Activated CD8-positive, alpha-beta T cell treated with anti-CD3 and anti-CD28 coated beads, Interleukin-2, amount 10 ng/mL, durations not matched to agents 7 days and 5 days (primary cell): ENCODE measurements around the gene OSBPL7. TPM values are rescaled to one million over a fixed set of nuclear protein-coding genes. Genes with fewer than 3 reads are reported as not detected.

ENCODE experiments used
- ATAC-seq: fragments of 150-1000 bp; cut with Tn5 transposase; one replicate; pipeline ENCODE4 v1.10.0; 2021; ENCODE audit warnings: moderate library complexity
- CTCF ChIA-PET: fragments of 350-600 bp; sonication (Branson Sonifier 250); formaldehyde crosslinking; loops from one replicate; lab custom pipeline; 2021; ENCODE audit warnings: antibody characterized with exemption; lab: Charles Lee
- POLR2A ChIA-PET: fragments of 350-600 bp; sonication (Branson Sonifier 250); formaldehyde crosslinking; loops from one replicate; lab custom pipeline; 2021; ENCODE audit warnings: antibody characterized with exemption; lab: Charles Lee
- DNase-seq: peaks from one replicate; pipeline ENCODE4 v3.0.0-alpha.2; 2020
- H3K27ac Mint-ChIP-seq: one replicate; pipeline ENCODE4 v1.8.0; 2021; ENCODE audit warnings: mild to moderate bottlenecking, mixed read lengths
- H3K27me3 Mint-ChIP-seq: one replicate; pipeline ENCODE4 v1.8.0; 2021; ENCODE audit warnings: low read depth, mixed read lengths
- H3K36me3 Mint-ChIP-seq: one replicate; pipeline ENCODE4 v1.8.0; 2021; ENCODE audit warnings: low read depth, mixed read lengths
- H3K4me1 Mint-ChIP-seq: one replicate; pipeline ENCODE4 v1.8.0; 2021; ENCODE audit warnings: low read depth, mixed read lengths
- H3K4me3 Mint-ChIP-seq: one replicate; pipeline ENCODE4 v1.8.0; 2021; ENCODE audit warnings: mild to moderate bottlenecking, mixed read lengths
- H3K9me3 Mint-ChIP-seq: one replicate; pipeline ENCODE4 v1.8.0; 2022; ENCODE audit warnings: mixed read lengths; ENCODE audit not compliant: insufficient read depth
- total RNA-seq, 2 experiments: library from RNA; stranded (reverse); gene quantifications; one replicate each; pipeline ENCODE4 v1.2.3, GENCODE V29; 2021

Gene OSBPL7
- total RNA-seq, 2 experiments from 2014 or later: 33.0 to 33.6 TPM

DNA sequence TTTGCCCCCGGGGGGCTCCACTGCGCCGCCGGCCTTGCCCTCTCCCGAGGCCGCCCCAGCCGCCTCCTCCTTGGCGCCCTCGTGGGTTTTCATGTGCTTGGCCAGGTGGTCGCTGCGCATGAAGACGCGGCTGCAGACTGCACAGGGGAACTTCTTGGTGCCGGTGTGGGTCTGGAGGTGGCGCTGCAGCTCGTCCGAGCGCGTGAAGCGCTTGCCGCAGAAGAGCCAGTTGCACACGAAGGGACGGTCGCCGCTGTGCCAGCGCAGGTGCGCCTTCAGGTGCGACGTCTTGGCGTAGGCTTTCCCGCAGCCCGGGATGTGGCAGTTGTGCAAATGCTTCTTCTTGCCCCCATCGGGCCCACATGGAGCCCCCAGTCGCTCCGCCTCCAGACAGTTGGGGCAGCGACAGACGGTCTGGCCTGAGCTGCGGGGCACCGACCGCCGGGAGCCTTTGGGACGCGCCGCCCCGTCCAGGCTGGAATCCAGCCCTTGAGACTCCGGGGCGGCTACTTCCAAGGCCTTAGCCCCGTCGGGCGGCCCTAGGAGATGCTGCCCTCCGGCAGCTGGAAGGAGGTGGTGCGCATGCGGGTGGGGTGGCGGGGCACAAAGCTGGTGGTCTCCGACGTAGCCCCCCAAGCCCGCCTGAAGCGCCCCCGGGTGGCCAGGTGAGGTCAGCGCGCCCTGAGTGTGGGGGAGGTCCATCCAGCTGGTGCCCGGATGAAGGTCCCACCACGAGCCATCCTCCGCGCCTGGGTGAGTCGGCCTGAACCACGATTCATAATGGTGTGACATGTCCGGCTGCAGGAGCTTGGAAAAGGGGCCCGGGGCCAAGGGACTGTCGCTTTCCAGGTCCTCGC lies 26.0 kb upstream of the OSBPL7 start:
- POLR2A ChIA-PET: interaction anchor here (0.6 to 1.1 kb wide), 4 partner anchors 16 to 55 kb away, joined by 3 to 4 read pairs (median 3); partner anchors contain the start of genes LRRC46, MRPL10 and SP2
- no peak for ATAC-seq

DNA sequence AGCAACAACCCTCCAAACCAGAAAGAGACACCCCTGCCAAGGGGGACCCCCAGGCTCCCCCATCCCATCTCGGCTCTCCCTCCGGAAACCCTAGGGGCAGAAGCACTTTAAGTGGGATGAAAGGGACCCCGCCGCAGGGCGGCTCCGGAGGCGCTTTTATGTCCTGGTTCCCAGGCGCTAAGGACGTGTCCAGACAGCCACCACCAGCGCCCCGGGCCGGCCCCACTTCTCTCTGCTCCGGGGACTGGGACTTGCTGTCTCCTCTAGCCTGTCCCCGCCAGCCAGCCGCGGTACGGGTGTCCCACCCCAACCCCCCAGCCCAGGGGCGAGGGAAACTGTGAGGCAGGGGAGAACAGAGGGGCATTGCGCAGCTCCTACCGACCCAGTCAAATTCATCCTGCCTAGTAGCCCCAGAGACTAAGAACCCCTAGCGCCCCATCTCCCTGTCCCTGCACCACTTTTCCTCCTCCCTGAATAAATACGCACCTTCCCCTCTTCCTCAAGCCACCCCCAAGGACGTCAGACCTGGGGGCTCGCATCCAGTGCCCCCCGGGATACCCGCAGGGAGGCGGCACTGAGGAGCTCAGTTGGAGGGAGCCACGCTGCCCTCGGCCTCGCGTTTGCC lies 25.2 kb upstream of the OSBPL7 start:
- Mint-ChIP-seq H3K27ac (no peak overlapping the region), H3K27me3 (peaks cover 60% of the 10 kb centered on the region), H3K4me1 (peaks cover 21% of the 10 kb centered on the region), H3K36me3 (no peaks in the 10 kb centered on the region), H3K9me3 (no peaks in the 10 kb centered on the region), H3K4me3 (no peak overlapping the region)
- ChIA-PET POLR2A (interaction anchor here (1.1 kb wide), 1 partner anchor 49 kb away, joined by 4 read pairs; the partner anchor contains the start of gene SP2), CTCF (interaction anchor here (1.2 to 18.7 kb wide), 8 partner anchors 10 to 171 kb away, joined by 3 to 538 read pairs (median 10); partner anchors contain the start of genes CDK5RAP3, LRRC46, MRPL10 and SP2)
- ATAC-seq (no peak), DNase-seq (no peak)

More for the DNA sequence above, 26.0 kb upstream of the OSBPL7 start:
- no peaks in the 10 kb centered on the region for H3K9me3 Mint-ChIP-seq
- CTCF ChIA-PET: interaction anchor here (1.1 to 18.7 kb wide), 10 partner anchors 9 to 233 kb away, joined by 3 to 538 read pairs (median 6); partner anchors contain the start of genes CDK5RAP3, LRRC46, MRPL10 and SP2
- H3K27ac Mint-ChIP-seq: no peak overlapping the region
- H3K4me1 Mint-ChIP-seq: peaks cover 24% of the 10 kb centered on the region
- H3K36me3 Mint-ChIP-seq: no peaks in the 10 kb centered on the region
- H3K27me3 Mint-ChIP-seq: peaks cover 68% of the 10 kb centered on the region
- no peak overlapping the region for H3K4me3 Mint-ChIP-seq
- no peak for DNase-seq

DNA sequence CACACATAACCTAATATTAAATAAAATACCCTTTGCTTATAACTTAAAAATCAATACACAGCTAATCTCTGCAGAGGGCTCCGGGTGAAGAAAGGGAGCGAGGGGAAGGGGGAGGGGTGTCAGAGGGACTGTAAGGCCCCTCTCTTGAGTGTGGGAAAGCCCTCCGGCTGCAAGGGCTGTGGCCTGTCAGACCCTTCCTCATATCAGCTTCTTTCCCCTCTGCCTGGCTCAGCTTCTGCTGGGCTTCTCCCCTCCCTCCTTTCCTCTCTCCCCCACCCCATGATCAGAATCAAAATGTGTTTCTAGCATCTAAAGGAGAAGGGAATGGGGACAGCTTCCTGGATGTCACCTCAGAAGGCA lies 24.1 kb upstream of the OSBPL7 start:
- Mint-ChIP-seq H3K27ac (no peak overlapping the region), H3K36me3 (no peaks in the 10 kb centered on the region), H3K4me1 (peaks cover 27% of the 10 kb centered on the region), H3K4me3 (no peak overlapping the region), H3K9me3 (no peaks in the 10 kb centered on the region), H3K27me3 (peaks cover 57% of the 10 kb centered on the region)
- POLR2A ChIA-PET: interaction anchor here (3.7 kb wide), 1 partner anchor 50 kb away, joined by 19 read pairs; the partner anchor contains the start of gene SP2
- DNase-seq: no peak
- CTCF ChIA-PET: interaction anchor here (0.9 to 18.7 kb wide), 3 partner anchors 41 to 172 kb away, joined by 3 to 538 read pairs (median 18); partner anchors contain the start of genes PNPO and SP2
- no peak for ATAC-seq

DNA sequence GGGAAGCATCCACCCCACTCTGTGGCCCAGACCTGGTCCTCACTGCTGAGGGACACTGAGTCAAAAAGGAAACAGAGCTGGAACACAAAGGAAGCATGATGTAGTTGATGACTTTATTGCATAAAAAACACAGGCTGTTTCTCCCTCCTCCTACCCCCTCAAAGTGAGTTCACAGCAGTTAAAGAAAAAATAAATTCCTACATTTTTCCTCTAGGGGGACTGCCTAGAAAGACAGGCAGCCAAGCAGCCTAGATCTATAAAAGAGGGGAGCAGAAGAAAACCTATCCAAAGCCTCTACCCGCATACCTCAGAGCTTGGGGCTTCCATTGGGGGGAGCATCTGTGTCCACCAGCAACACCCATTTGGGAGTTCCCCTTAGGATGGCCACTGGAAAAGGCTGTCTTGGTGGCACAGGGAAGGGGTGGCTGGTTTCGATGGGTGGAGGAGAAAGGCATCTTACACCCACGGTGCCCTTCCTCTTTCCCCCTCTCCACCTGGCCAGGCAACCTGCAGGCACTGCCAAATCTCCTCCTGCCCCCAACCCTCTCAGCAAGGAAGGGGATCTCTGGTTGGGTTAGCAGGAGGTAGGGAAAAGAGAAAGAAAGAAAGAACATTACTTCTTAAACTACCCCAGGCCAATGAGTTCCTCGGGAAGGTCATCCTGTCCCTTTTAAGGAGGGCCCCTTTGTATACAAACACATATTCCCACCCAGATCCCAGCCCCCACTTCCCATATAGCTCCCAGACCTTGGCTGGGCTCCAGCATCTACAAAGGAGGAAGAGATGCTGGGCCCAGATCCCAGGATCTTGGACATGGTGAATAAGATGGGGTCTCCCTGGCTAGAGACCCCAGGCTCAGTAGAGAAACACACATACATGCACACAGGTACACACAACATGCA lies 23.5 kb upstream of the OSBPL7 start:
- CTCF ChIA-PET: interaction anchor here (0.5 to 18.7 kb wide), 6 partner anchors 14 to 173 kb away, joined by 3 to 538 read pairs (median 4); partner anchors contain the start of genes CDK5RAP3, PNPO and SP2

DNA sequence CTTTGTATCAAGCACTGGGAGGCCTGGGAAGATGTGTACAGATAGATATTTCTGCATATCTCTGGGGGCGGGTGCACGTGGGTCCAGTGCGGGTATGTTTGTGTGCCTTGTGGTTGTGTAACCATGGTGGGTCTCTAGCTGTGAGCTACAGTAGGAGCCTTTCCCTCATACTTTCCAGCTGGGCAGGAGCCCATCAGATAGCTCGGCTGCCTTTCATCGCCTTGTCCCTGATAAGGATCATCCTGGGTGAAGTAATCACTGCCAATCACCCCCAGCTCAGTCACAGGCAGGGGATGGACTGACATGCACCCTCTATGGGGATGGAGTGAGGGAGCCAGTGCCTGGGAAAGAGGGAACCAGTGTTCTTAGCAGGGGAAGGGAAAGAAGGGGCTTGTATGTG lies 22.6 kb upstream of the OSBPL7 start:
- Mint-ChIP-seq H3K4me1 (peaks cover 33% of the 10 kb centered on the region), H3K27me3 (peaks cover 43% of the 10 kb centered on the region), H3K9me3 (no peaks in the 10 kb centered on the region), H3K4me3 (no peak overlapping the region), H3K27ac (no peak overlapping the region), H3K36me3 (no peaks in the 10 kb centered on the region)
- DNase-seq (no peak), ATAC-seq (no peak)
- ChIA-PET POLR2A (interaction anchor here (0.6 to 3.7 kb wide), 2 partner anchors 51 to 1071 kb away, joined by 3 to 19 read pairs; partner anchors contain the start of gene SP2), CTCF (interaction anchor here (0.5 to 18.7 kb wide), 7 partner anchors 10 to 174 kb away, joined by 3 to 538 read pairs (median 7); partner anchors contain the start of genes CDK5RAP3 and SP2)

More for the DNA sequence above, 23.5 kb upstream of the OSBPL7 start:
- Mint-ChIP-seq H3K4me1 (peaks cover 28% of the 10 kb centered on the region), H3K9me3 (no peaks in the 10 kb centered on the region), H3K4me3 (no peak overlapping the region), H3K27ac (no peak overlapping the region), H3K27me3 (peaks cover 51% of the 10 kb centered on the region), H3K36me3 (no peaks in the 10 kb centered on the region)
- DNase-seq (no peak), ATAC-seq (no peak)
- POLR2A ChIA-PET: interaction anchor here (0.6 to 3.7 kb wide), 2 partner anchors 50 to 1070 kb away, joined by 3 to 19 read pairs; partner anchors contain the start of gene SP2

DNA sequence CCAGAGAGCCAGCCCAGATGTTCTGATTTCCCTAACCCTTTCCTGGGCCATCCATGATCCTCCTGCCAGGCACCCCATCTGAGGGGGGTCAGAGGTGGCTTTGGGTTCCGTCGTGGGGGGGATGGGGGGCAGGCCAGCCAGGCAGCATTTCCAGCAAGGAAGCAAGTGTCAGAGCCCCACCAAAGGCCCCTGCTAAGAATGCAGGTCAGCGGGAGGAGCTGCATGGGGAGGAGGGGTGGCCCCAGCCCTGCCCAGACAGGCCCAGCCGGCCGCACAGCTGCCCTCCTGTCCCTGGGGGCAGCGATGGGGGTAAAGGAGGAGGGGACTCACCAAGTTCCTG lies 21.8 kb upstream of the OSBPL7 start:
- ATAC-seq (no peak), DNase-seq (no peak)
- no peak overlapping the region for H3K4me3 Mint-ChIP-seq
- ChIA-PET POLR2A (interaction anchor here (1.0 to 3.7 kb wide), 2 partner anchors 41 to 52 kb away, joined by 3 to 19 read pairs; partner anchors contain the start of gene SP2), CTCF (interaction anchor here (1.0 to 18.7 kb wide), 11 partner anchors 9 to 175 kb away, joined by 3 to 538 read pairs (median 5); partner anchors contain the start of genes CDK5RAP3, LRRC46, MRPL10 and PNPO)
- peaks cover 33% of the 10 kb centered on the region for H3K4me1 Mint-ChIP-seq
- no peaks in the 10 kb centered on the region for H3K9me3 Mint-ChIP-seq
- H3K27ac Mint-ChIP-seq: no peak overlapping the region
- peaks cover 34% of the 10 kb centered on the region for H3K27me3 Mint-ChIP-seq
- H3K36me3 Mint-ChIP-seq: no peaks in the 10 kb centered on the region

DNA sequence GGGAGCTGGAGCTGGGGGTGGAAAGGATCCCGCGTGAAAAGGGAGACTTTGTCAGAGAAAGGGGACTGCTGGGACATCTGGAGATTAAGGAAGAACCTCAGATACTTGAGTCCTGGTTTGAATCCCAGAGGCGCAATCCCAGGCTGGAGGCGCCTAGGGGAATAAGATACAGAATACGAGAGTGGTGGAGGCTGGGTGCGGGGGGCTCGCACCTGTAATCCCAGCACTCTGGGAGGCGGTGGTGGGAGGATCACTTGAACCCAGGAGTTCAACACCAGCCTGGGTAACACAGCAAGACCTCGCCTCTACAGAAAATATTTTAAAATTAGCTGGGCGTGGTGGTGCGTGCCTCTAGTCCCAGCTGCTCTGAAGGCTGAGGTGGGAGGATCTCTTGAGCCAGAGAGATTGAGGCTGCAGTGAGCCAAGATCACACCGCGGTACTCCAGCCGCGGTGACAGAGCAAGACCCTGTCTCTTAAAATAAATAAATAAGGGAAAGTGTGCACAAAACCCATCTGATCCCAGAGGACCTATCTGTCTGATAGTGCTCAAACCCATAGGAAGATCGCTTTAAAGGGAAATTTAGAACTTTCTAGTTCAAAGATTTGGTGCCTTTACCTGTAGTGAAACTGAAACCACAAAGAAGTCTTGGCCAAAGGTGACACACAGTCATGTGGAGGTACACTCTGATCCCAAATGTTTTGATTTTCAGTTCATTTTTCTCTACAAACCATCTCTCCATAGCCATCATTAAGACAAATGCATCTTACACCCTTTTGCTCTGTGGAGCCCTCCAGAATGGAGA lies 20.1 kb upstream of the OSBPL7 start:
- Mint-ChIP-seq H3K4me1 (peaks cover 30% of the 10 kb centered on the region), H3K9me3 (no peaks in the 10 kb centered on the region), H3K36me3 (no peaks in the 10 kb centered on the region), H3K27ac (peak overlapping the region; percentile 95), H3K27me3 (peaks cover 22% of the 10 kb centered on the region), H3K4me3 (peak overlapping the region; percentile 99)
- ATAC-seq (no peak), DNase-seq (no peak)
- POLR2A ChIA-PET: interaction anchor here (1.0 to 3.2 kb wide), 5 partner anchors 11 to 100 kb away, joined by 3 to 19 read pairs (median 8); partner anchors contain the start of genes LRRC46, MRPL10, PNPO and SP2
- CTCF ChIA-PET: interaction anchor here (0.8 to 18.7 kb wide), 24 partner anchors 11 to 210 kb away, joined by 3 to 538 read pairs (median 6); partner anchors contain the start of genes CDK5RAP3, LRRC46, MRPL10 and OSBPL7

DNA sequence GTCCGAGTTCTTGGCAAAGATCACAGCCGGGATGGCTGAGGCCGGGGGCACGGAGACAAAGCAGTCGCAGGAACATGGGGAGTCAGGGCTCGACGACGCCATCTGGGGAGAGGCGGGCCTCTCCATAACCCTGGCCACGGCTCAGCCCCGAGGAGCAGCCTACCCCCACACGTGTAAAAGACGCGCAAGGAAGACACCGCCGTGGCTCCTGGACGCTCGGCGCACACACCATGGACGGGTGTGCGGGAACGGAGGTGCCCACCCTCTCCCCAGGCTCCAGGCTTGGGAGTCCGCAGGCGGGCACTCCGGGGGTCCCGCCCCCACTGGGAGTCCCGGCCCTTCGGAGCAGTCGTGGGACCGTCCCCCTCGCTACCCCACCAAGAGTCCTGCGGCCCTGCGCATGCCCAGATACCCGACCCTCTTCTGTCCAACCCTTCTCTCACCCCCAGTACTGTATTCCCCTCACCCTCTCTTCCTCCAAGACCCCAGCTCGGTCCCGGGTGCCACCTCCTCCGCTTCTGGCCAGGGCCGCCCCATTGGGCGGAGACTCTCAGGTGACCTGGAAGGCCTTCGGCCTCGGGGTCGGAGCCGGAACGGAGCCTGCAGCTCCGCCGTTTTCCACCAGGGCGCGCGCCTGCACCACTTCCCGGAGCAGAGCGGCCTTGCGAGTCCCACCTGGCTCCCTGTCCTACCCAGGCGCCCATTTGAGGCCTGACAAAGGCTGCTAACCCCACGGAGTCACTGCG lies 19.3 kb upstream of the OSBPL7 start, which contains the start of gene SCRN2:
Gene SCRN2, minus strand, starts transcription at position 532 of the 746 bp plus-strand sequence. Its CDS starts 430 bp downstream, at position 102.
- Mint-ChIP-seq H3K27ac (peak within 1 kb of the TSS; percentile 95), H3K27me3 (peaks cover 16% of the 10 kb centered on the region), H3K9me3 (no peaks in the 10 kb centered on the region), H3K4me3 (peak within 1 kb of the TSS; percentile 99), H3K4me1 (peaks cover 30% of the 10 kb centered on the region), H3K36me3 (no peaks in the 10 kb centered on the region)
- CTCF ChIA-PET: interaction anchor here (0.7 to 18.7 kb wide), 24 partner anchors 10 to 211 kb away, joined by 3 to 538 read pairs (median 6); partner anchors contain the start of genes CDK5RAP3, LRRC46, MRPL10 and OSBPL7
- POLR2A ChIA-PET: interaction anchor here (0.6 to 3.2 kb wide), 6 partner anchors 10 to 101 kb away, joined by 3 to 19 read pairs (median 6); partner anchors contain the start of genes LRRC46, MRPL10, PNPO and SP2
- ATAC-seq (peak; percentile 92), DNase-seq (peak; percentile 91)
